ENCODE data around the gene ZNF860.

Gene ZNF860

DNA sequence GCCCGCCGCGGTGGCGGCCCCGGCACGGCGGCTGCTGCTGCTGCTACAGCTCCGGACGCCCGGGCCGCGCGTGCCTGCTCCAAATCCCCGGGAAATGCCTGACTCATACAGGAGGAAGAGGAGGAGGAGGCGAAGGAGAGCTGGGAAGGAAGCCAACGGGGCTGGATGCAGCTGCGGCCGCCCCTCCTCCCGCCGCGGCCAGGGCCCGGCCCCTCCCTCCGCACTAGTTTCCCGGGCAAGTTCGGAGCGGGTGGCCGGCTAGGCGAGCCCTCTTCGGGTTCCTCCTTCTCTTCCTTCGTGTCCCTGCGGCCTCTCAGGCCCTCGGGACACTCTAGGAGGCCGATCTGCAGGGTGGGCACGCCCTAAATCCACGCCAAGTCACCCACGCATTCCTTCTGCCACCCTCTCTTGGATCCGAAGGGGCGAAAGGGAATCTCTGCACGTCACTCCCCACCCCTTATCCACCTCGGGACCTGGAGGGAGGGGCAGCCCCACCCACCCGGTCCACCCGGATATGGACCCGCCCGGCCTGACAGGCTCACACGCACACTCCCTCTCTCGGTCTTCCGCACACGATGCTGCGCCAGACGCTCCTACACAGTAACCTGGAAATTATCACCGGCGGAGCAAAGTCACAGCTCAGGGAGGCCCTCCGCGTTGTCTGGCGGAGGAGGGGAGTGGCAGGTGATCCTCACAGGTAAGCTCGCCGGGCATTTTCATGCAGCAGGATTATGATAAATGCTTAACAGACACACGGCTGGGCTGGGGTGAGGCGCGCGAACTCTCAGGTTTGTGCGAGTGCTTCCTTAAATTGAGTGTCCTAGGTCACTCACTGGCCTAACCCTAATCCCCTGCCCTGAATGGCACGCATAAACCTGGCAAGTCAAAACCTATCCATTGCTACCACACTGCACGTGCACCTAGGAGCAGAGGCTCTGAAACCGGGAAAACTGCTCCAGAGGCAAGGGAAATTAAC is at the start of gene ZNF860, which contains the start of gene OSBPL10:
ZNF860 (plus strand) TSS at position 545 of the 976 bp plus-strand sequence. CDS start 7,330 bp downstream, outside the sequence.
OSBPL10 (minus strand) TSS at position 57 of the 976 bp plus-strand sequence. CDS start 83 bp downstream, outside the sequence.
- no peak for DNase-seq

DNA sequence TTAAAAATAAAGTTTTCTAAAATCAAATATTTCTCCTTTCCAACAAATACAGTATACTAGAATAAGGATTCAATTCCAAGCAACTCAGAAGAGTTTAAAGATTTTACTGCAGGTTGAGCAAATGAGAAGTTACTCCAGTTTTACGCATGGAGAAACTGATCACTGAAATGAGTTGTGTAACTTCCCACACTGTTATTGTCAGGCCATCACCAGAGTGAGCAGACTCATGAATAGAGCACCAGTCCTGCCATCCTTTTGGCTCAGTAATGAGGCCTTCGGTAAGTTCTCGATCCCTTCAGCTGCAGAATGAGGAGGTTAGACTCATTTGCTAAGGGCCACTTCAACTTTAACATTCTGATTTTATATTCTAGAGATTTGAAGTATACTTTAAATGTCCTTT is 48.6 kb upstream of the ZNF860 start:
- DNase-seq, result no peak

DNA sequence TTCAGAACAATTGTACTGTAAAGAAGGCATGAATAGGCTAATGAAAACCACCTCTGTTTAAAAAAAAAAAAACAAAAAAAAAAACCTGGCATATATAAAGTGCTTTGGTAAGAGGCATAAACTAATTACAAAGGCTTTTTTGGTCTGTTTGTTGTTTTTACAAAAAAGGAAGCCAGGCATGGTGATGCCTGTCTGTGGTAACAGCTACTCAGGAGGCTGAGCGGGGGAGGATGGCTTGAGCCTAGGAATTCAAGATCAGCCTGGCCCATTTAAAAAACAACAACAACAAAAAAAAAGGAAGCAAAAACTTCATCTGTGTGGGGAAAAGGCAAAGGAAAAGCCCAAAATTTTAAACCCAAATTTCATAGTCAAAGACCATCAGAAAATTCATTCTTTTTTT is 47.5 kb upstream of the ZNF860 start:
- no peak for DNase-seq

DNA sequence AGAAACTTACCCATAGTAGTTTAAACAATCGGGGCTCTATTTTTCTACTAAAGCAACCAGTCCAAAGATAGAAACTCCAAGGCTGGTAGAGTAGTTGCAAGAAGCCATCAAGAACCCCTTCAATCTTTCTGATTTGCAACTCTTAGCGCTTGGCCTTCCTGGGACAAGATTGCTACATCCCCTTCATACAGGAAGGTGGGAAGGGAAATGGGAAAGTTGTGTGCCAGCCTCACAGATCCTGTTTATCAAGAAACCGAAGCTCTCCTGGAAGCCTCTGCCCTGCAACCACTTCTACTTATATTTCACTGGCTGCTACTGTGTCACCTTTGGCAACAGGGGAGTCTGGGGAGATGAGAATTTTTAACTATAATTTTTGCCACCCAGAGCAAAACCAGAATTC is 46.7 kb upstream of the ZNF860 start:
- DNase-seq, result no peak

DNA sequence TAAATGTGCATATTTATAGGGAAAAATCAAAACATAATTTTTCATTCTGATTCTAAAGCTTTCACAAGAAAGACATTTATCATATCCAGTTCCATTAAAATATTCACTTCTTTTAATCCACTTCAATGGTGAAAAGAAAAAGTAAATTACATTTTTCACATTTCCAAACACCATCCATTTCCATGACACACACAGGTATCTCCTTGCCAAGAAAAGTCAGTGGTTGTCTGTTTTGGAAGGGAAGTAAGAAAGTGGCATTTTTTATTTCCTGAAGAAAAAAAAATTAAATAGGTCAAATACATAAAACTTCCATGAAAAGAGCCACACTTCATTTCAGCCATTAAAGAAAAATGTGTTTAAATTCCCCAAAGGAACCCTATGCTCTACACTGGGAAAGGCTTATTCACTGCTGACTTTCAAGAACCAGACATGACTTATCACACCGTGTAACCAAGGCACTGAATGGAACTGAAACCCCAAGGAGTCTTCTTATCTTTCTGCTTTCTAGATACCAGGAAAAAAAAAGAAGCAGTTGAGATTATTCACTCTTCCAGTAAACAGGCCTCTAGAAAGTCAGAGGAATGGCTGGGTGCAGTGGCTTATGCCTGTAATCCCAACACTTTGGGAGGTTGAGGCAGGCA is 45.0 kb upstream of the ZNF860 start:
- no peak for DNase-seq

DNA sequence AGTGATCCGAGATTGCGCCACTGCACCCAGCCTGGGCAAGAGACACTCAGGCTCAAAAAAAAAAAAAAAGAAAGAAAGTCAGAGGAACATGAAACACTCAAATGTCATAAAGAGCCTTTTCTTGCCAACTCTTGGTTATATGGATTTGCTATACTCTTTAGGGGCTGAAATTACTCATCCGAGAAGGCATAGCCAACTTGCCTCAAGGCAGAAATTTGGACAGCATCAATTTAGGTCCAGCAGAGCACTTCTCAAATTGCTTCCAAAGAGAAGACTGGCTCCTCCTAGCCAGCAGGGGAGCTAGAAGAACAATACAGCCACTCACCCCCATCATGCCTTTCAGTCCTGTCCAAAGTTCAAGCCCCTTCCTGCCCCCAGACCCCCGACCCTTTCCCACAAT is 44.3 kb upstream of the ZNF860 start:
- no peak for DNase-seq

DNA sequence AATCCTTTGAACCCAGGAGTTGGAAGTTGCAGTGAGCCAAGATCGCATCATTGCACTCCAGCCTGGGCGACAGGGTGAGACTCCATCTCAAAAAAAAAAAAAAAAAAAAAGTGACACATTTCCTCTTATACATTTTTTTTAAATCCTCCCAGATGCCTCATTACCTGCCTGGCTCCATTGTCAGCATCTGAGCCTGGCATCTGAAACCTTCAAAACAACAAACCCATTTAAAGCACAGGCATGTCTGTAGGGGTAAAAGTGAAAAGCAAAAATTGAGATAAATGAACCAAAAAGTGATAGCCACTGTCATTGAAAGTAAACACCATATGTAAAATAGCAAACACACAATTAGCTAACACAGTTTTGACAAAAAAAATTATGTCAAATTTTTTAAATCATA is 39.1 kb upstream of the ZNF860 start:
- no peak for DNase-seq

DNA sequence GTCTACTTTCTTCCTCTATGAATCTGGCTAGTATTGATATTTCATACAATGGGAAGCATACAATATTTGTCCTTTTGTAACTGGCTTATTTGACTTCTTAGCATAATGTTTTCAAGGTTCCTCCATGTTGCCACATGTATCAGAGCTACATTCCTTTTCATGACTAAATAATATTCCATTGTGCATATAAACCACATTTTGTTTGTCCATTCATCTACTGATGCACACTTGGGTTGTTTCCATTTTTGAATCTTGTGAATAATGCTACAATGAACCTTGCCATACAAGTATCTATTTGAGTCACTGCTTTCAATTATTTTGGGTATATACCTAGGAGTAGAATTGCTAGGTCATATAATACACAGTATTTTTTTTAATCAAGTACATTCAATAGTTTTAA is 38.5 kb upstream of the ZNF860 start:
- no peak for DNase-seq

DNA sequence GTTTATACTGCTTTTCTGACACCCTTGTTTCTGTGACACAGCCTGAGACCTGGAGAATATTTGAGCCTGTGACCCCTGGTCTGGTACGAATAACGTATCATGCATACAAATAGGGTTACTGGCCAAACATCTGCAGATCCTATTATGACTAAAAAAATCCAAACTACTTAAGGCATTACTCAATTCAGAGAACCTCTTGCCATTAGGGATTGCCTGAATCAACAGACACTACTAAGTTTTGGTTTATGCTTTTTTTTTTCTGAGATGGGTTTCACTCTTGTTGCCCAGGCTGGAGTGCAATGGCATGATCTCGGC is 35.9 kb upstream of the ZNF860 start:
- DNase-seq, result no peak

DNA sequence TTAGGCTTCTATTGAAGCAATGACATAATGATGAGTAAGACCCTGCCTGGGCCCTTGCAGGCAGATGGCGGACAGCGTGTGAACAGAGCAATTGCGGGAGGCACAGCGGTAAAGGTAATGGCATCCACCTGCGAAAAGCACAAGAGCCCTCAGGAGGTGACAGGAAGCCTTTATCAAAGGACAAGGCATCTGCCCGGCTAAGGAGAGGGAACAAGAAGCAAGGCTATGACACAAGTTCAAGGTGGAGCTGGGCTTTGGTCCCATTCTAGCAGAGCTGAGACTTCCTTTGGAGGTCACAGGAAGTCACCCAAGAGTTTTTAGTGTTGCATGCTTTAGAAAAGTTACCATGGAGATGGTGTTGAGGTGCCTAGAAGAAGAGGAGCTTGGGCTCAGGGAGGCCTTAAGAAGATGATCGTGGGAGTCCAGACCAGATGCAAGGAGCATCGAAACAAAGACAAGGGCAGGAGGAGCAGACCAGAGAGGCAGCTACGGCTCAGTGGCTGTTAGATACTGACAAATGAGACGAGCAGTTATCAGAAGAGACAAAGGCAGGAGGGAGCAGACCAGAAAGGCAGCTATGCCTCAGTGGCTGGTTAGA is 35.0 kb upstream of the ZNF860 start:
- DNase-seq, result no peak

DNA sequence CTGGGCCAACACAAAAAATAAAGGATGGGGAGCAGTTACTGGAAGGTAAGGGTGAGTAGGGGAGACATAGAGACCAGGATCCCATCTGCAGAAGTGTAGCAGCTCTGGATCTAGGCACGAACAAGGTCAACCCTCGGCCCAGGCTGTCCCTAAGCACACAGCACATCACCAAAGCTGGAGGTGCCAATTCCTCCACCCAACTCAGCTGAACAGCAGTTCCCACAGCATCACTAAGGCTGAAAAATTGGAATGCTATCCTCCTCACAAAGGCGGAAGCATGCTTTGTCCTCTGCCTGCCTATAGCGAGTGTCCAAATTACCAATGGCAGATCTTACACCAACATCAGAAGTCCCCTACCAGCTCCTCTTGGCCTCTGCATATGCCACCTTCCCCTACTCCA is 34.4 kb upstream of the ZNF860 start:
- no peak for DNase-seq

DNA sequence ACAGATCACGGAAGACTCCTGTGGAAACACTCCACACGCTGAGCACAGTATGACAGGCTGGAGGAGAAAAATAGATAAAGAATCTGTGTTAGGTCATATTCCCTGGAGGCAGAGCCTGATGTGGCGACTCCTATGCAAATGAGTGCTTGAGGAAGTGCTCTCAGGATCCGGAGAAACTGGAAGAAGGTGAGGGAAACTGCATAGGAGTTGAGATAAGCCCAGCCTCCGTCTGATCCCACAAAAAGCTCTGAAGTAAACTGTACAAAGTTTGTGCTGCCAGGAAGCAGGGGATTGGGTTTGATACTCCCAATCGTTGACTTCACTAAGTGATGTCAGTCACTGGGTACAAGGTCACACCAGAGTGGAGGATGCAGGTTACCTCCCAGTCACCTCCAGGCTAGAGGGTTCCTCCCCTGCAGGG is 33.9 kb upstream of the ZNF860 start:
- no peak for DNase-seq

DNA sequence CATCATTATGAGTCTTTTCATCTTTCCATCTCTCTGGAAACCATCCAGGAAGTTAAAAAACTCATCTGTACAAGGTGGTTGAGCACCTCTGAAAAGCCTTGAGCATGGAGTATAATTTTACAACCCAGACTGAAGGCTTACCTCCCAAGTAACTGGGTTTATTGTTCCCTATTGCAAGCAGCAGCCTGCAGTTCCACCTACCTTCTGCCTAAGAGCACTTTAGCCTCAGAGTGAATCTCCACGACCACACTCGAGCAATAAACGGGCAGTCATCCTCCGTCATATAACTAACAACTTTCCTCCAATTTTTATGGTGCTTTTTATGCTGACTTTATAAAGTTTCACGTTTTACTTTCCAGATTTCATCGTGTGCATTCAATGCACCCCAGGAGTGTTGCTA is 33.3 kb upstream of the ZNF860 start:
- no peak for DNase-seq

DNA sequence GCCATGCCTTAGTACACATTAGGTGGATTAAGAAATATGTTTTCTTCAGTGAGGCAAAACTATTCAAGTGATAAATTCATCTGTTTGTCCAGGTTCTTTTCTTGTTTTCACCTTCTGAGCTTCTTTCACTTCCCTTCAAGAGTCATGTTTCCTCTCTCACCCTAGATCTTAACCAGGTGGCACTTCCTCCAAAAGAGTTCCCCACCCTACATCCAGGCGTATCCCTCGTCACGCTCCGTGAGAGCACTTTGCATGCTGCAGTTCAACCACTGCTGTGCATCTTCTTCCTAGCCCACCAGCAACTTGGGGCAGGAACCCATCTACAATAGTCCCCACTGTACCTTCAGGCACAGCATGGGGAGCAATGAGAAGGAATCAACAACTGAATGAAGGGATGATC is 29.3 kb upstream of the ZNF860 start:
- DNase-seq, result no peak

DNA sequence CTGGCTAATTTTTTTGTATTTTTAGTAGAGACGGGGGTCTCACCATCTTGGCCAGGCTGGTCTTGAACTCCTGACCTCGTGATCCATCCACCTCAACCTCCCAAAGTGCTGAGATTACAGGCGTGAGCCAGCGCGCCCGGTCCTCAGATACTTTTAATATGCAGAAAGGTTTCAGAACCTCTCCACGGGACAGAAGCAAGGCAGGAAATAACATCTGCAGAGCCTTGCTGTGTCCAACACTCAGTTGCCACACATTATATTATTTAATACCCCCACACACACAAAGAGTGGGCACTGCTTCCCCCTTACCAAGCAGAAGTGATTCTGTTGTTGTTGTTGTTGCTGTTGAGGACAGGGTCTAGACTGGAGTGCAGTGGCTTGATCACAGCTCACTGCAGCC is 28.5 kb upstream of the ZNF860 start:
- no peak for DNase-seq

DNA sequence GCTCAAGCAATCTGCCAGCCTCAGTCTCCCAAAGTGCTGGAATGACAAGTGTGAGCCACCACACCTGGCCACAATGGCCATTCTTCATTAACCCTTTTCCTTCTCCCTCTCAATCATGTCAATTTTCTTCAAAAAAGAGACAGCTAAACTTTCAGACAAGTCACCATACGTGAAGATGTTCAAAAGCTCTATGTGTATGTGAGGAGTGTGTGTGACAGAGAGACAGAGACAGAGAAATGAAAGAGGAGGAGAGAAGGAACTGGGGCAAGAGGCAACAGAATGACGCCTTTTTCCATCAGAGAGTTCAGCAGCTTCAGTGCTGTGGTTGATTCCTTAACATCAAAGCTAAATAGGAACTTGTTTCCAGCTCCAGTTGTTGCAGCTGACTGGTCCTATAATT is 27.9 kb upstream of the ZNF860 start:
- DNase-seq, result no peak

DNA sequence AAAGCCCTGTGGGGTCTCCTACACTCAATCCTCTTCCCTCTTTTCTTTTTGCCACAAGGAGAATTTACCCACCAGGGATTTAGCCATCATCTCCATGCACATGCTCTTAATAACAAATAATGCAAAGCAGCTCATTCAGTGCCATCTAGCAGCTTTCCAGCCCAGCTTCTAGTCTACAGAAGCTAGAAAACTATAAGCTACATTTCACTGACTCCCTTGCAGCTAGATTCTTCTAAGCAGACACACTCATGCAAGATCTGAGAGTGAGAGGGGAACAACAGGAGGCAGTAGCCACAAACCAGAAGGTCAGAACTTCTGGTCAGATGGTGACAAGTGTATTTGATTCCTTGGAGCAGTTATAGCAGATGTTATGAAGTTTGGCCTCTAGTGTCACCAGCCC is 26.0 kb upstream of the ZNF860 start:
- DNase-seq, result no peak

DNA sequence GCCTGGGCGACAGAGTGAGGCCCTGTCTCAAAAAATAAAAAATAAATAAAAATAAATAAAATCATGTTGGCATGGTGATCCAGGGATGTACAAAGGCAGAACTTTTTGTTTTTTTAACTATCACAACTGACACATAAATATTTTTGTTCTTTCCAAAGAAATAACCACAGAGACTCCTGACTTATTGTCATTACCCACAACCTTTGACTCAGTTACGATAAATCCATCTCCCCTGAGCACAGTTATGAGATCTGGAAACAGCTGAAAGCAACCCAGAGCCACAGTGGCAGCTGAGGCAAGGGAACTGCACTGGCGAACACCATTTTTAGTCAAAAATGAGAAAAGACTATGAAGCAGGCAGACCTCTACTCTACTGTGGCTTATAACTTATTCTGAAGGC is 24.4 kb upstream of the ZNF860 start:
- no peak for DNase-seq

DNA sequence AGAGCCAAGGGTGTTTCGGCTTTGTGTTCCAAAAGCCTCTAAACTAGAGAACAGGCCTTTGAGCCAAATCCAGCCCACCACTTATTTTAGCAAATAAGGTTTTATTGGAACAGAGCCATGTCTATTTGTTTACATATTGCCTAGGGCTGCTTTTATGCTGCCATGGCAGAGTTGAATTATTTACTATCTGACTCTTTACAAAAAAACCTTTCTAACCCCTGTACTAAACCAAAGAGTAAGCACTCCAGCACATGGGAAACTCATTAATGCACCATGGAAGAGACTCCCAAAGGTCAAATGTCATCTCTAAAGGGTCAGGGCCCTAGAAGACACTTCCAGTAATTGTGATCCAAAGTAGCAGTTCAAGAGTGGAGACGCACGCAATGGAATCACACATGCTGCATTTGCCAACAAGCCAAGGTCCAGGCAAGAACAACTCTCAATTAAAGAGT is 22.8 kb upstream of the ZNF860 start:
- DNase-seq, result peak; percentile 48

DNA sequence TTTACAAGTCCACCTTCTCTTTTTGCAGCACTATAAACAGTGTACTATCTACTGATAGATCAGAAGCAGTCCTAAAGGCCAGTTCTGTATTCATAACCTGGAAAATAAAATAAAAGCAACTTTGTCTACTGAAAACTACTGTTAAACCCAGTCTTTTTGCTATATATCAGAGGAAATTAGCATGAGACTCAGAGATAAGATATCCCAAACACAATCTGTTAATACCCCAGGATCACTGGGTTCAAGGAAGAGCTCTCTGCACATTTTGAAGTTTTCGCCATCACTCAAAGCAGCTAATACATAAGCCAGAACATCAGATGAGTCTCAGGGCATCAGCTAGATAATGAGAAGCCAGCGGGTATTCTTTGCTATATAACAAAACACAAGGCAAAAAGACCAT is 22.3 kb upstream of the ZNF860 start:
- DNase-seq, result no peak

DNA sequence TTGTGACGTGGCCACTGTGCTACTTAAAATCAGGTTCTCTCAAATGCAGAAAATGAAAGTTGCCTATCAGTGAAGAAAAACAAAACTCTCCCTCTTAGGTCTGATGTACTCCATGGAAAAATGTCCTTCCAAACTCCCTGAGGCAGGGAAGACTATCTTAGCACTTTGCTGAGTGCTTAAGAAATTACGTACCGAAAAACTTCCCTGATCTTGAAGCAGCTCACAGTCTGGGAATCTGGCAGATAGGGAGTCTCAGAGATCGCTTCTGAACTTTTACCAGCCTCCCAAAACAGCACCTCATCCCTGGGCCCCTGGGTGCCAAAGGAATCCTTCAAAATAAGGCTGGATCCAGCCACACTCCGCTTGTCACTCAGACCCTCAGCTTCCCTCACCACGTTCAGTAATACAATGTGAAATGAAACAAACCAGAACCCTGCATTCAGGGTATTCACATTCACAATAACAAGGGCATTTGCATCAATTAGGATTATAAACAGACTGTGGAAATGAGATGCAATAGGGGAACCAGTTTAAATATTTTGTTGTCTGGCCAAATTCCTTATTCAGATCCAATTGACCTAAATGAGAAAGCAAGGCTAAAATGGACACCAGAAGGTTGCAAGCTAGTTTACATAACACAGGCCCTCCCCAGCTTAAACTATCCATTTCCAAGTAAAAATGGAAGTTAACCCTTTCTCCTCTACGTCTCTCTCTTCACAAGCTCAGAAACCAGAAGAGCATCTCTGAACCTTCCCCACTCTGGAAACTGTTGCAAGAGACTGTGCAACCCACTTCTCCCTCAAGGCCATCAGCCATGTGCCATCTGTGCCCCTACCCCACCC is 21.4 kb upstream of the ZNF860 start:
- no peak for DNase-seq

DNA sequence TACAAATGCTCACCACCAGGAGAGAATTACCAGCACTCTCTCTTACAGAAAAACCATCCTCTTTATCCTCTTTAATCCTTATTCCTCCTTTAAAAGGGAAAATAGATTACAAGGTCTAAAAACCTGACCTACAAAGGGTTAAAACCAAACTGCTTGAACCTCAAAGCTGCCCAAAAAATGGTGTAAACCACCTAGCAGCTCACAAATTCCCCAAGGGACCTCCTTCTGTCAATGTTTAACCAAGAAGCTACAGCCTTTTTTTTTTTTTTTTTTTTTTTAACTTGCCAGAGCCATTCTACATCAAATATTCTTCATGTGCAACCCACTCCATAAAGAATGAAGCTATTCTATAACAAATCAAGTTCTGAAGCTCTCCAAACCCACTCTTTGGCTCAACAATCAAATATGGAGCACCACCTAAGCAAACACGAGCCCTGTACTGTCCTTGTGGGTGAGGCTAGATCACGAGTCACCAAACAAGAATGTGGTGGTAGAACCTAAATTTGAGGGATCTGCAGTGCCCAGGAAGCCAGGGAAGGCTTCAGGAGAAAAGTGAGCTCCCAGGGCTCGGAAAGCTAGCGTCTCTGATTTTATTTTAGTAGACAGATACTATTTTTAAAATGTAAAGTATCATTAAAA is 20.6 kb upstream of the ZNF860 start:
- no peak for DNase-seq
